Ammon's horn (tissue), 1 donor: Measurements from ENCODE around the gene UGT2B7.
"Not testable (repeated sequence)": the region's sequence is repeated elsewhere in the genome, so short reads cannot be mapped to it uniquely, and the experiment has no call there.

ENCODE experiments used
- DNase-seq: peaks from one replicate; pipeline ENCODE4 v3.0.0-alpha.2; 2016; ENCODE audit warnings: low spot score

Gene UGT2B7

GRCh38 chr4:69096111-69096656, at the start of gene UGT2B7:
TSS of gene UGT2B7 (plus strand) at chr4:69096474. CDS start at chr4:69096521, 47 bp downstream.
- DNase-seq: no peak

- DNase-seq: no peak
These were observed 46.4 kb upstream of the UGT2B7 start for GRCh38 chr4:69049860-69050259.

GRCh38 chr4:69050853-69051575, 45.3 kb upstream of the UGT2B7 start:
- not testable (repeated sequence) for DNase-seq

GRCh38 chr4:69051576-69051943, 44.7 kb upstream of the UGT2B7 start:
- no peak for DNase-seq

GRCh38 chr4:69053309-69053885, 42.9 kb upstream of the UGT2B7 start:
- DNase-seq: not testable (repeated sequence)

- DNase-seq: not testable (repeated sequence)
These were observed 42.2 kb upstream of the UGT2B7 start for GRCh38 chr4:69054033-69054432.

- DNase-seq: no peak
These were observed 41.6 kb upstream of the UGT2B7 start for GRCh38 chr4:69054578-69055200.

- no peak for DNase-seq
These were observed 40.1 kb upstream of the UGT2B7 start for GRCh38 chr4:69056150-69056549.

GRCh38 chr4:69056921-69057550, 39.2 kb upstream of the UGT2B7 start:
- DNase-seq: no peak

- DNase-seq: peak; percentile 14
These were observed 38.5 kb upstream of the UGT2B7 start for GRCh38 chr4:69057620-69058409.

- DNase-seq: no peak
These were observed 37.7 kb upstream of the UGT2B7 start for GRCh38 chr4:69058410-69059059.

GRCh38 chr4:69060651-69061308, 35.5 kb upstream of the UGT2B7 start:
- no peak for DNase-seq

- no peak for DNase-seq
These were observed 31.9 kb upstream of the UGT2B7 start for GRCh38 chr4:69064391-69064790.

- DNase-seq: no peak
These were observed 29.3 kb upstream of the UGT2B7 start for GRCh38 chr4:69066945-69067344.

- DNase-seq: no peak
These were observed 27.2 kb upstream of the UGT2B7 start for GRCh38 chr4:69069085-69069484.

- no peak for DNase-seq
These were observed 25.7 kb upstream of the UGT2B7 start for GRCh38 chr4:69070590-69070989.

GRCh38 chr4:69071286-69071685, 25.0 kb upstream of the UGT2B7 start:
- no peak for DNase-seq

- DNase-seq: no peak
These were observed 22.9 kb upstream of the UGT2B7 start for GRCh38 chr4:69073375-69073774.

GRCh38 chr4:69075061-69075792, 21.0 kb upstream of the UGT2B7 start:
- DNase-seq: no peak

GRCh38 chr4:69078852-69079251, 17.4 kb upstream of the UGT2B7 start:
- DNase-seq: no peak
